HTERT RPE-1 (cell line): Measurements from ENCODE around the gene STARD5.

ENCODE experiments used
- in situ Hi-C: fragments of 300-500 bp; cut with MboI; formaldehyde crosslinking; loops from 4 replicates; pipeline ENCODE4 v1.14.3; 2020; ENCODE audit warnings: low sequenced_read_pairs

The STARD5 gene

DNA sequence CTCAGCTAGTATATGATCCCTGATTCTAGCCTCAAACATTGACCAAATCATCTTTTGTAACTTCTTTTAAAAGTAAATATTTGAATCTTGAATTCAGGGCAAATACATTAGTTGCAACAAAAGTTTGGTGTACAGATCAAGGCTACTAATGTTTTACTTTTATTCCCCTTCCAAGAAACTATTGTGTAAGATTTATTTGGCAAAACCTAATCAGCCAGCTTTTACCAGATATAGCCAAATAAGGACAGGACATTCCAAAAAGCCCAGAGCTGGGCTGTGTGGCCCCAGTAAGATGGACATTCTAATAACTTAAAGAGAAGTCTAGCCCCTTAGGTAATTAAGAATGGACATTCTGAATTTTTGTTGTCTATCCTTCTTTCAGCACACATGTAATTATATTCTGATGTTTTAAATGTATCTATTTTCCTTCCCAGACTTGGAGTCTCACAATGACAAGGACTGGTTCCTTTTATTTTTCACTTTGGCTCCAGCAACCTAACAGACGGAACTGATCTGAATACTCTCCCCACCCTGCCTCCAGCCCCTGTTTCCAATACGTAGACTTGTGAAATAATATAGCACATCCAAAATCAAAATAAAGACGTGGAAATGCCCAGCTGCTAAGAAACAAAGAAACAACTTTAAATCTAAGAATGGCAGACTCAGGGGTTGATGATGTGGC, 48.1 kb downstream of the STARD5 start:
- in situ Hi-C loops = no loop called here

GRCh38 chr15:81274931-81275707, 48.8 kb downstream of the STARD5 start:
- in situ Hi-C loops = no loop called here

- in situ Hi-C loops = no loop called here
These were observed 49.7 kb downstream of the STARD5 start for GRCh38 chr15:81274255-81274654.

DNA sequence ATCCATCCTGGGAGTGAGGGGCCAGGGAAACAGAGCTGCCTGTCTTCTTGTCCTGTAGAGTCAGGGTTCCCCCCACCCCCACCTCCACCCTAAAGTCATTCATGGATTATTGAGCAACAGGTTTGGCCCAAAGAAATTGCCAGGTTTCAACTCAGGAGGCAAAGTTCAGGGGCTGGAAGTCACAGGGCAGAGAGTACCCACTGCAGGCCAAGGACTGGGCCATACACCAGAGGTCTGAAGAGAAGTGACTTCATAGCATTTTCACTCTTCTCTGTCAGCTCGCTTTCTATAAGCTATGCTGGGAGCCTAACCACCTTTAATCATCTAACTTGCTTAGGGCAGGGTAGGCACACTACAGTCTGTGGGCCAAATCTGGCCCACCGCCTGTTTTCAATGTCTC, 50.1 kb downstream of the STARD5 start:
- in situ Hi-C loops = no loop called here

DNA sequence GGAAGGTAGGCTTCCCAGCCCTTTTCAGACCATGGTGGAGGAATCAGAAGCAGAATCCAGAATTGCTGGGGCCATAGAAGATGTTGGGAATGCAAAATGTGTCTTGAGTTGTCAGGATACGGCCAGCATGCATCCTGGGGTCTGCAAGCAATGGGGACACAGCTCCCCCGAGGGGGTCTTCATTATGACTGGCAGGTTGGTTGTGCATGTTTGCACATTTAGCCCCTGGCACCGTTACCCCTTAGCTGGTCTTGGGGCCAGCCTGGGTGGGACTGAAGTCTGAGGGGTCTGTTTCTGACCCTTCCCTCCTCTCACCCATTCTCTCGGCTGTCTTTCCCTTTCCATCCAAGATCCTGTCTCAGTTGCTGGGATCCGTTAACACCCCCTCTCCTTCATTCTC, 50.7 kb downstream of the STARD5 start:
- in situ Hi-C loops = no loop called here

DNA sequence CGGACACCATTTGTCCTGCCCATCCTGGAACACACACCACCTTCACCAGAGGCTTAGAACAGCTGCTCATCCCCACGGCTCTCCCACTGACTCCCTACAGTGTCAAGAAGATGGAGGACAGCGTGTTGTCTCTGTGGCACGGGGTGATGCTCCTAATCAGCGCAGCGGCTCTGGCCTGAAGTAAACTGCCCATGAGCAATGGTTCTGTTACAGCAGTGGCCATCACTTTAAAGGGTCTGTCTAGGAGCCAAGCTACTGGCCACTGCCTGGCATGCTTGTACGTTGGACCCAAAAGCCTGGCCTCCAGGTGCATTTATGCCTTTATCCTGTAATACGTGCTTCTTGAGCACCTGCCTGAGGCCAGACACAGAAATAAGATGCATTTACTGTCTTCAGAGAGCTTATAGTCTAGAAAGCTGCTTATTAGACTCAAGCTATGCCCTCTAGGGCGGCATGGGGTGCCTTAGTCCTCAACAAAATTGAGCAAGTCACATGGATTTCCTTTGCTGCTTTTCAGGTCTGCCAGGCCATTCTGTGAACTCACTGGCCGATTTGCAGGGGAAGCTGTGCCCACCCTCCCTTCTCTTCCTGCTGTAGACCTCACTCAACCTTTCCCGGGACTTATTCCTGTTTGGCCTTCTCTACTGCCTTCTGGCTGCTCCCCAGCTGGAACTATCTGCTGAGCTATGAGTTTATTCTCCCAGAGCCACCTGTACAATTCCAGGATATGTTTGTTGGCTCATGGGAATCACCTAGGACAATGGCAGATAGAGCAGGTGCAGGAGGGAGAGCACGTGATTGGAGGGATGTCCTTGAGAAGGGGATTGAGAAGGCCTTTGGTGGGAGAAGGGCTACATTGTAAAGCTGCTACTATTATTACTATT, 51.9 kb downstream of the STARD5 start:
- in situ Hi-C loops = no loop called here

DNA sequence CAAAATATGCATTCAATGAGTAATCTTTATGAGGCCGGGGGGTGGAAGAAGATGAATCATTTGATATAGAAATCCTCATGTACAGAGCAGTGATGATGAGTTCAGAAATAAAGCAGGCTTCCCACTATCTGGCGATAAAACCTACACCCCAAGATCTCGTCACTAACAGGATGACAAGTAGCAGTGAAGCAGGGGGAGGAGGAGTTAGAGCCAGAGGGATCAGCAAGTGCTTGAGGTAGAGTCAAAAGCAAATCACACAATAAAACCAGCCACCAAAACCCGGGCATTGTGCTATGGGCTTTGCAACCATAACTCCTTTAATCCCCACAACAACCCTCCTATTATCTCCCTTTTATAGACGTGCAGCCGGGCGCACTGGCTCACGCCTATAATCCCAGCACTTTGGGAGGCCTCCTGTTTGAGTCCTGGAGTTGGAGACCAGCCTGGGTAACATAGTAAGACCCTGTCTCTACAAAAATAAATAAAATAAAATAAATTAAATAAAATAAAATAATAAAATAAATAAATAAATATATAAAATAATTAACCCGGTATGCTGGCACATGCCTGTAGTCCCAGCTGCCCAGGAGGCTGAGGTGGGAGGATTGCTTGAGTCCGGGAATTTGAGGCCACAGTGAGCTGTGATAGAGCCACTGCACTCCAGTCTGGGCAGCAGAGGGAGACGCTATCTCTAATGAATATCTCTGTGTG, 53.0 kb downstream of the STARD5 start:
- in situ Hi-C loops = no loop called here

DNA sequence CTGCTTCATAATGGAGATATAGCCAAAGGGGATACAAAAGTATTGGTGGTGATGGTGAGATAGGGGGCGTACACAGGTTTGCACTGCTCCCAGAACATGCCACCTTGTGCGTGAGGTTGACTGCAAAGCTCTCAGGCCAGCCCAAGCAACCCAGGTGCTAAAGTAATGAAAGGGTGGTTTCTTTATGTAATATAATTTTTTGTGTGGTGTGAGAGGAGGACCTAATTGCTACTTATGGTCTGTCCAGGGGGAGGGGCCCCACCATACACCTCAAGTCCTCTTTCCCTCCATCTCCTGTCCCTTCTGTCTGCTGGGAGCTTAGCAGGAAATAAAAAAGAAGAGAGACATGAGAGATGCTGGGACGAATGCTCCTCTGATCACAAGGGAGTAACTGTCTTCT, 53.8 kb downstream of the STARD5 start:
- in situ Hi-C loops = no loop called here

- in situ Hi-C loops = no loop called here
These were observed 54.9 kb downstream of the STARD5 start for GRCh38 chr15:81268881-81269601.

- in situ Hi-C loops = no loop called here
These were observed 55.6 kb downstream of the STARD5 start for GRCh38 chr15:81268340-81268739.

GRCh38 chr15:81265944-81266775, 57.8 kb downstream of the STARD5 start:
- in situ Hi-C loops = no loop called here

GRCh38 chr15:81265256-81265943, 58.5 kb downstream of the STARD5 start:
- in situ Hi-C loops = no loop called here

DNA sequence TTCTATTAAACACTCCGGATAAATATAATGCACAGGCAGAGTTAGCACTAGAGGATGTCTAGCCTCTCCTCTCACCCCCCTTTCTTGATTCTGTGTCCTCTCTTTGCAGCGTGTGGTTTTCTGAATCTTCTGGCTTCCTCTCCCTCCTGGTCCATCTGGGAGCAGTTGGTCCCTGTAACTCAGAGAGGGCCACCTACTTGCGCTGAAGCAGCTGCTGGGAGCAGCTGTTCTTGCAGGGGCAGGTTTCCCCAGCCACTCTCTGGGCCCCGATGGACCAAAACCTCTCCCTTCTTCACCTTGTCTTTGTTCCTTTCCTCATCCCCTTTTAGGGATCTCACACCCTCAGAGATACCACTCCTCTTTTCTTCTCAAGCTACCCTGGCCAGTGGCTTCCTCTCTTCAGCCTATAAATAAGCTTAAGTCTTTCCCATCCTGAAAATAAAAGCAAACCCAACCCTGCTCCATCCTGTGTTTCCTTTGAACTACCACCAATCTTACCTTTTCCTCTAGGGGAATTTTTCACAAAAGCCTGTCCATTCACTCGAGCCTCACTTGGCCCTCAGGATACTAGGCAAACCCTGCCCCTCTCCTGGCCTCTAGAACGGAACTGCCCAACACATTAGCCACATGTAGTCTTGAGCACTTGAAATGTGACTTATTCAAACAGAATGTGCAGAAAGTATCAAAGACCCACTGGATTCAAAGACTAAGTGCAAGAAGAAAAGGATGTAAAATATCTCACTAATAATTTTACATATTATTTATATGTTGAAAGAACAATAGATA, 59.7 kb downstream of the STARD5 start:
- in situ Hi-C loops = no loop called here

DNA sequence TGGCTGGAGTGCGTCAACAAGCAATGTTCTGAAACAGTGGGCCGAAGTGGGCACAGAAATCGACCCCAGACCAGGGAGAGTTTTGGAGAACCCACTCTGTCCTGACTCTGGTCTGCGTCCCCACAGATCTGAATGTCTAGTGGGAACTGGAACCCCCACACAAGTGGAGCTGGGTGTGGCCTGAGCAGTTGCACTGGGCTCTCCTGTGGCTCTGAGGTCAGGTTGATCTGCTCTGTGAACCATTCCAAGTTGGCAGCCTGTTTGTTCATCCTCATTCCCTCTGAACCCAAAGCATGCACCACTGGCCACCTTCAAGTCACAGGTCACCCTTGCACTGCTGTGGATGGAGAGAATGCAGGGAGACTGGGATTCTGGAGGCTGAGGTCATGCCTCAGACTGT, 60.5 kb downstream of the STARD5 start:
- in situ Hi-C loops = no loop called here

DNA sequence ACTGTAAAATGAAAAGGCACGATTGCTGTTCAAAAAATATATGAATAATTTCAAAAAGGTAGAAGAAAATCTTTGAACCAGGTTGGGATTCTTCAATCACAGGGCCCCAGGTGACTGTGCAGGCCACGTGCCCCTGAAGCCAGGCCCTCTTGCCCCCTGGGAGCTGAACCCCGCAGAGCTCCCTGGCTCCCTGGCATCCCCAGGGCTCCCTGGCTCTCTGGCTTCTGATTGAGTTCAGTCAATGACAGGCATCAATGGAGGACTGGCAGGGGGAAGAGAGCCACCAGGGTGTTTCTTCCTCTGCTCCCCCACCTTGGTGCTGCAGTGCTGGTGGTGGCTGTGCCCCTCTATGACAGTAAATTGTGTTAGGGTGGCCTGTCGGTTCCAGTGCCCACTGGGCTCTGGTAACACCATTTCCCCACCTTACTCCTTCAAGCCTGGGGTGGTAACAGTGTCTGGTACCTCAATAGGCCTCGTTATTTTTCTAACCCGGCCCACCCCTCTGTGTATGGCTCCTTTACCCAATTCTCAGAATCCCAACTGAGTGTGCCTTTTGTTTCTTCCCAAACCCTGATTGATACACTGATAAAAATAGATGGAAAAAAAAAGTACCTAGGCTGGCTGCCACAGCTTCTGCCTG, 62.6 kb downstream of the STARD5 start:
- in situ Hi-C loops = no loop called here

DNA sequence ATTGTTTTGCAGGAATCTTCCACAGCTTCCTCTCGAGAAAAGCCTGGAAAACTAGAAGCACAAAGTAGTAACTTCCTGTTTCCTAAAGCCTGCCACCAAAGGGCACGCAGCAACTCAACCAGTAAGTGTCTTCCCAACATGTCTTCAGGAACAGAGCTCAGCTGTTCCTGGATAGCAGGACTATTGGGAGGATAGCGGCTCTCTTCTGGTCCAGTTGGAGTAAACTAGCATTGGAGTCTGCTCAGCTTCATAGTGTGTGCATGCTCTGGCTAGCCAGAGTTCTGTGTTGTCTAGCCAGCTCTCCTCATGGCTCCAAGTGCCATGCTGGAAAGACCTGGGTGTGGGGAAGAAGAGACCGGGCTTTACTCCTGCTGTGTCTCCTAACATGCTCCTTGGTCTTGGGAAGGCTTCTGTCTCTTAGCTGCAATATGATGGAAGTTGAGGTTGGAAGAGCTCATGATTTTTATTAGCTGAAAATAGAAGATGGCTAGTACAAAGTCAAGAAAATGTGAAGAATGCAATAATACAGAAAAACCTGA, 64.1 kb downstream of the STARD5 start:
- in situ Hi-C loops = no loop called here
